Fibroblast of lung (primary cell): Measurements from ENCODE around the gene AKT1S1.

ENCODE experiments used
- CTCF ChIP-seq, 2 donors: IDR thresholded peaks in 1 of 2; conservative IDR thresholded peaks in 1 of 2; 1 replicate in 1 of 2; 2 replicates in 1 of 2; pipeline ENCODE4 v1.5.1; 2011 to 2012; ENCODE audit warnings: low read length in 2 of 2, control low read depth in 1 of 2, inconsistent platforms in 1 of 2, low read depth in 1 of 2, mild to moderate bottlenecking in 1 of 2
- EZH2 ChIP-seq: IDR thresholded peaks from 2 replicates; pipeline ENCODE4 v1.5.1; 2012; ENCODE audit warnings: low read length, control low read depth, mild to moderate bottlenecking; ENCODE audit errors: missing control alignments

GRCh38 chr19:49823472-49823871 lies 53.7 kb downstream of the AKT1S1 start:
- no peak for TF ChIP-seq CTCF (conservative IDR thresholded peaks at IDR 0.05 in 1 of 2, IDR thresholded peaks at IDR 0.05 in 1 of 2; ENCODE audit: low read depth in 1 of 2, low read length in 2 of 2)
- no peak for TF ChIP-seq EZH2
